Peyer's patch (tissue), 4 donors: Measurements from ENCODE around the gene GSAP. TPM values are rescaled to one million over a fixed set of nuclear protein-coding genes. Genes with fewer than 3 reads are reported as not detected.

Experiments used
- DNase-seq, 3 donors: peaks; one replicate each; pipeline ENCODE4 v3.0.0-alpha.2; 2017 to 2019
- H3K27ac ChIP-seq, 4 donors: fragments of 200-600 bp; sonication (generic); one replicate each; pipeline ENCODE4 v1.5.1; 2016 to 2019
- H3K27me3 ChIP-seq, 2 donors: fragments of 200-600 bp; sonication (generic); one replicate each; pipeline ENCODE4 v1.5.1; 2019
- H3K36me3 ChIP-seq, 3 donors: fragments of 200-600 bp; sonication (generic); one replicate each; pipeline ENCODE4 v1.5.1; 2016 to 2019
- H3K4me1 ChIP-seq, 4 donors: fragments of 200-600 bp; sonication (generic); one replicate each; pipeline ENCODE4 v1.5.1; 2016 to 2019
- H3K4me3 ChIP-seq, 4 donors: fragments of 200-600 bp; sonication (generic); 1 replicate in 3 of 4; 2 replicates in 1 of 4; pipeline ENCODE4 v1.5.1; 2016 to 2019; ENCODE audit warnings: mild to moderate bottlenecking in 1 of 4
- H3K9me3 ChIP-seq, 4 donors: fragments of 200-600 bp; sonication (generic); one replicate each; pipeline ENCODE4 v1.5.1; 2016 to 2019; ENCODE audit warnings: mild to moderate bottlenecking in 1 of 4
- POLR2A ChIP-seq, 2 donors: fragments of 450-650 bp; IDR thresholded peaks; one replicate each; pipeline ENCODE4 v1.5.1; 2017; ENCODE audit warnings: antibody characterized with exemption in 2 of 2, mild to moderate bottlenecking in 2 of 2, moderate library complexity in 2 of 2
- total RNA-seq, 4 donors: library from RNA; depleted of rRNA; stranded (reverse); fragments of >200 nt; gene quantifications; one replicate each; pipeline ENCODE4 v1.1.0, GENCODE V29; 2016
- TF ChIP-seq, protein P1 (sequence below), 6 experiments: fragments of 450-650 bp in 4 of 6; fragments of 200-600 bp in 2 of 6; sonication (generic) in 1 of 6; IDR thresholded peaks; one replicate each; pipeline ENCODE4 v1.5.1; 2017 to 2019; ENCODE audit warnings: antibody characterized with exemption in 6 of 6, mild to moderate bottlenecking in 3 of 6, moderate library complexity in 1 of 6

GSAP gene
- total RNA-seq, 4 donors from 2014 or later, result 6.8 to 70.1 (median 28.7) TPM

DNA sequence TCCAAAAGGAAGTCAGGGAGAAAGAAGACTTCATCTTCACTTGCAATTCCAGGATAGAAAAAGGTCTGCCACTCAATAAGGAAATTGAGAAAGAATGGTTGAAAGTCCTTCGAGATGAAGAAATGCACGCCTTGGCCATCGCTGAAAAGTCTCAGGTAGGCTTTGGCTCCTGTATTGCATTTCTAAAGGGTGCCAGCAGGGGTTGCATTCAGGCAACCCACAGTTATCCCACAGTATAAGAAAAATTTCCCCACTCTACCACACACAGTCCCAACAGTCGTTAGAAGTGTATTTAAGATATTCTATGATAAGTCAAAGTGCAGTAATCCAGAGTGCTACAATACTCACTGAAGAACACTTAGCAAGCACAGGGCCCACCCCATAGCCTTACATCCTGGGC lies 123.1 kb downstream of the GSAP start:
- H3K27me3 ChIP-seq, result no peaks in the 10 kb centered on the region
- no peaks in the 10 kb centered on the region for H3K9me3 ChIP-seq
- no peak for TF ChIP-seq POLR2A (IDR thresholded peaks at IDR 0.05)
- TF ChIP-seq, protein P1, sequence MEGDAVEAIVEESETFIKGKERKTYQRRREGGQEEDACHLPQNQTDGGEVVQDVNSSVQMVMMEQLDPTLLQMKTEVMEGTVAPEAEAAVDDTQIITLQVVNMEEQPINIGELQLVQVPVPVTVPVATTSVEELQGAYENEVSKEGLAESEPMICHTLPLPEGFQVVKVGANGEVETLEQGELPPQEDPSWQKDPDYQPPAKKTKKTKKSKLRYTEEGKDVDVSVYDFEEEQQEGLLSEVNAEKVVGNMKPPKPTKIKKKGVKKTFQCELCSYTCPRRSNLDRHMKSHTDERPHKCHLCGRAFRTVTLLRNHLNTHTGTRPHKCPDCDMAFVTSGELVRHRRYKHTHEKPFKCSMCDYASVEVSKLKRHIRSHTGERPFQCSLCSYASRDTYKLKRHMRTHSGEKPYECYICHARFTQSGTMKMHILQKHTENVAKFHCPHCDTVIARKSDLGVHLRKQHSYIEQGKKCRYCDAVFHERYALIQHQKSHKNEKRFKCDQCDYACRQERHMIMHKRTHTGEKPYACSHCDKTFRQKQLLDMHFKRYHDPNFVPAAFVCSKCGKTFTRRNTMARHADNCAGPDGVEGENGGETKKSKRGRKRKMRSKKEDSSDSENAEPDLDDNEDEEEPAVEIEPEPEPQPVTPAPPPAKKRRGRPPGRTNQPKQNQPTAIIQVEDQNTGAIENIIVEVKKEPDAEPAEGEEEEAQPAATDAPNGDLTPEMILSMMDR (IDR thresholded peaks at IDR 0.05), result no peak
- no peaks in the 10 kb centered on the region for H3K4me1 ChIP-seq
- no peak overlapping the region for H3K4me3 ChIP-seq
- no peak overlapping the region for H3K27ac ChIP-seq
- DNase-seq, result no peak
- no peaks in the 10 kb centered on the region for H3K36me3 ChIP-seq

- Histone ChIP-seq H3K4me1 (no peaks in the 10 kb centered on the region), H3K4me3 (no peak overlapping the region), H3K27ac (no peak overlapping the region), H3K27me3 (no peaks in the 10 kb centered on the region), H3K9me3 (no peaks in the 10 kb centered on the region), H3K36me3 (no peaks in the 10 kb centered on the region)
- DNase-seq, result no peak
- TF ChIP-seq, protein P1 (IDR thresholded peaks at IDR 0.05), result no peak
- no peak for TF ChIP-seq POLR2A (IDR thresholded peaks at IDR 0.05)
Measured at GRCh38 chr7:77290425-77290824, 125.7 kb downstream of the GSAP start.

GRCh38 chr7:77289387-77289786 lies 126.8 kb downstream of the GSAP start:
- no peaks in the 10 kb centered on the region for H3K27me3 ChIP-seq
- H3K4me1 ChIP-seq, result no peaks in the 10 kb centered on the region
- TF ChIP-seq POLR2A (IDR thresholded peaks at IDR 0.05), result no peak
- TF ChIP-seq, protein P1 (IDR thresholded peaks at IDR 0.05), result no peak
- H3K4me3 ChIP-seq, result no peak overlapping the region
- no peak for DNase-seq
- H3K36me3 ChIP-seq, result no peaks in the 10 kb centered on the region
- H3K9me3 ChIP-seq, result no peaks in the 10 kb centered on the region
- no peak overlapping the region for H3K27ac ChIP-seq

- TF ChIP-seq POLR2A (IDR thresholded peaks at IDR 0.05), result no peak
- TF ChIP-seq, protein P1 (IDR thresholded peaks at IDR 0.05), result no peak
- no peaks in the 10 kb centered on the region for H3K4me1 ChIP-seq
- H3K27ac ChIP-seq, result no peak overlapping the region
- H3K4me3 ChIP-seq, result no peak overlapping the region
- no peaks in the 10 kb centered on the region for H3K9me3 ChIP-seq
- DNase-seq, result no peak
- no peaks in the 10 kb centered on the region for H3K27me3 ChIP-seq
- H3K36me3 ChIP-seq, result no peaks in the 10 kb centered on the region
Measured at GRCh38 chr7:77288676-77289320, 127.4 kb downstream of the GSAP start.

DNA sequence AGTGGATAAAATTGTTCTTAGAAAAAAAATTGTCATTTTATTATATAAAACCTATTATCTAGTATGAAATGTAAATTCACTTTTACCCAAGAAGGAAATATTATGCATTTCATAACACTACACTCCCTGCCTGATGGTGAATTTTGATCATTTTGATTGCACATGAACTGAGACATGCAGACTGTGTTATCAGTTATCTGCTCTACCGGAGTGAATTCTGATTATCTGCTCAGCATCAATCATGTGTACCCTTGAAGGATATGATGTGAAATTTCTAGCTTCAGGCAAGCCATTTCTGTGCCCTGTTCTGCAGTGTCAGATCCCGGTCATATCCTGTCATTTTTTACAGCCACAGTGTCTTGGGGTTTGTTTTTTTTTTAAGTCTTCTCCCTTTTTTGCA lies 131.5 kb downstream of the GSAP start:
- H3K27ac ChIP-seq, result no peak overlapping the region
- no peak for DNase-seq
- H3K36me3 ChIP-seq, result no peaks in the 10 kb centered on the region
- H3K4me1 ChIP-seq, result no peaks in the 10 kb centered on the region
- no peaks in the 10 kb centered on the region for H3K9me3 ChIP-seq
- no peak overlapping the region for H3K4me3 ChIP-seq
- TF ChIP-seq POLR2A (IDR thresholded peaks at IDR 0.05), result no peak
- TF ChIP-seq, protein P1 (IDR thresholded peaks at IDR 0.05), result no peak
- H3K27me3 ChIP-seq, result no peaks in the 10 kb centered on the region

DNA sequence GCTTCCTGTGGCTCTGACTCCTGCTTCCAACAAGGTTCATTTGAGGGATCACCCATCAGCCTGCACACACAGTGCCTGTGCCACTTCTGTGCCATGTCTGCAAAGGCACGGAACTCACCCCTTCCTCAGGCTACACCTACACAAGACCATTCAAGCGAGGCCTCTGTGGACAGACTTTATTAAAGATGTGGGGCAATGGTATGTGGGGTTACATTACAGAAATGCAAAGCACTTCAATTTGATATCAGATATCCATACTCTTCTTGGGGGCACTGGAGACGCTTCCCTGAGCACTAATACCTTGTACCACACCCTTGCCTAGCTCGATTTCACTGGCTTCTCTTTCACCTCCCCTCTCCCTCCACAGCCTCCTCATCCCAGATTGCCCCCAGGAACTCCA lies 132.1 kb downstream of the GSAP start:
- no peak for DNase-seq
- Histone ChIP-seq H3K9me3 (no peaks in the 10 kb centered on the region), H3K36me3 (no peaks in the 10 kb centered on the region), H3K27ac (no peak overlapping the region), H3K27me3 (no peaks in the 10 kb centered on the region), H3K4me1 (no peaks in the 10 kb centered on the region), H3K4me3 (no peak overlapping the region)
- TF ChIP-seq, protein P1 (IDR thresholded peaks at IDR 0.05), result no peak
- TF ChIP-seq POLR2A (IDR thresholded peaks at IDR 0.05), result no peak
